Measurements from ENCODE around the gene RBMXL3.

Gene RBMXL3

GRCh38 chrX:115234461-115234860 is 45.3 kb downstream of the RBMXL3 start:
- DNase-seq = no peak

- DNase-seq = no peak
Measured at GRCh38 chrX:115236560-115236959, 47.4 kb downstream of the RBMXL3 start.

- no peak for DNase-seq
Measured at GRCh38 chrX:115237056-115237455, 47.8 kb downstream of the RBMXL3 start.
